K562 treated with DMSO at 1 percent for 12 hours (cell line): ENCODE measurements around the gene FAM13A. TPM values are rescaled to one million over a fixed set of nuclear protein-coding genes. Genes with fewer than 3 reads are reported as not detected.

Experiments
- total RNA-seq: library from RNA; unstranded; fragments of 300-600 nt; gene quantifications from 2 replicates; pipeline ENCODE4 v1.2.3, GENCODE V29; 2022; ENCODE audit not compliant: insufficient read depth

Gene FAM13A
- 3.1 and 9.3 TPM in 2 replicates for total RNA-seq

GRCh38 chr4:89056953-89057398, at the start of gene FAM13A:
Gene FAM13A (minus strand): TSS chr4:89057185. CDS start chr4:89056964, 221 bp downstream.

GRCh38 chr4:88697588-88698329, 359.2 kb downstream of the FAM13A start, which contains the start of gene NAP1L5:
Gene NAP1L5 (minus strand): TSS chr4:88697829. CDS start chr4:88697754, 75 bp downstream.

Other genes with a start within 250 kb of the FAM13A start
- 4.0 and 12.6 TPM in 2 replicates for gene TIGD2, start 54.3 kb upstream of the FAM13A start, total RNA-seq